ELF-1 (cell line): Measurements from ENCODE around the gene CD19.
"Not testable (repeated sequence)": the region's sequence is repeated elsewhere in the genome, so short reads cannot be mapped to it uniquely, and the experiment has no call there.

Experiments
- DNase-seq: peaks from one replicate; pipeline ENCODE4 v3.0.0-alpha.2; 2016; ENCODE audit warnings: low read depth, low spot score

Gene CD19

DNA sequence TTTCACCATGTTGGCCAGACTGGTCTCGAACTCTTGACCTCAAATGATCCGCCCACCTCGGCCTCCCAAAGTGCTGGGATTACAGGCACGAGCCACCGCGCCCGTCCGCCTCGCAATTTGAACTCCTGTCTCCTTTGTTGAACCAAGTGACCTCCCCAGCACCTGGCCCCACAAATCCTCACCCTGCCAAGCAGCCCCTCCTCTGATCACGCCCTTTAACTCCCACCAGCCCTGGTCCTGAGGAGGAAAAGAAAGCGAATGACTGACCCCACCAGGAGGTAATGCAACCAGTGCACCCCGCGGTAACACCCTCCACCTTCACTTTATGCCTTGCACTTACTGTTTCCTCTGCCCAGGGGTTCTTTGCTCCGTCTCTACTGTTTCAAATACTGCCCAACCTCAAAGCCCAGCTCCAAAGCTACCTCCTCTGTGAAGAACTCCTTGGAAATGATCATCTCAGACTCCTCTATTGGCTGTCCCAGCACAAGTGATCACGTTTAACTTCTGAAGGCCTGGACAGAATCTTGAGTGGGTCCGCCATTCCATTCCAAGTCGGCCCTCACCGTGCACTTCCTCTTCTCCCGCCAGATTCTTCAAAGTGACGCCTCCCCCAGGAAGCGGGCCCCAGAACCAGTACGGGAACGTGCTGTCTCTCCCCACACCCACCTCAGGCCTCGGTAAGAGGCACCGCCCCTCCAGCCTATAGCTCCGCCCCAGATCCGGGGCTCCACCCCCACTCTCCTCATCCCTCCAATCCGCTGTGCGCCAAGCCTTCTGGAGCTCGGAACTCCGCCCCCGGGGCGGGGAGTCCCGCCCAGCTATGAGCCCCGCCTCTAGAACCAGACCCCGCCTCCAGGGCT lies 4.4 kb downstream of the CD19 start:
- peak; percentile 98 for DNase-seq

DNA sequence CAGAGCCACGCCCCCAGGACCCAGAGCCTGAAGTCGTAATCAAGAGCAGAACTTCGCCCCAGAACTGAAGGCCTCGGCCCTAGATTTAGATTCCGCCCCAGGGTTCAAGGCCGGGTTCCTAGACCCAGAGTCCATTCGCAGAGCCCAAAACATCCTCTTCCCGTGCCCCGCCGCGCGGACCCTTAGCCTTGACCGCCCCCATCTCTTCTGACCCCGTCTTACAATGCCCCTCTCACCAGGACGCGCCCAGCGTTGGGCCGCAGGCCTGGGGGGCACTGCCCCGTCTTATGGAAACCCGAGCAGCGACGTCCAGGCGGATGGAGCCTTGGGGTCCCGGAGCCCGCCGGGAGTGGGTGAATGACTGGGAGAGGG lies 5.0 kb downstream of the CD19 start:
- no peak for DNase-seq

DNA sequence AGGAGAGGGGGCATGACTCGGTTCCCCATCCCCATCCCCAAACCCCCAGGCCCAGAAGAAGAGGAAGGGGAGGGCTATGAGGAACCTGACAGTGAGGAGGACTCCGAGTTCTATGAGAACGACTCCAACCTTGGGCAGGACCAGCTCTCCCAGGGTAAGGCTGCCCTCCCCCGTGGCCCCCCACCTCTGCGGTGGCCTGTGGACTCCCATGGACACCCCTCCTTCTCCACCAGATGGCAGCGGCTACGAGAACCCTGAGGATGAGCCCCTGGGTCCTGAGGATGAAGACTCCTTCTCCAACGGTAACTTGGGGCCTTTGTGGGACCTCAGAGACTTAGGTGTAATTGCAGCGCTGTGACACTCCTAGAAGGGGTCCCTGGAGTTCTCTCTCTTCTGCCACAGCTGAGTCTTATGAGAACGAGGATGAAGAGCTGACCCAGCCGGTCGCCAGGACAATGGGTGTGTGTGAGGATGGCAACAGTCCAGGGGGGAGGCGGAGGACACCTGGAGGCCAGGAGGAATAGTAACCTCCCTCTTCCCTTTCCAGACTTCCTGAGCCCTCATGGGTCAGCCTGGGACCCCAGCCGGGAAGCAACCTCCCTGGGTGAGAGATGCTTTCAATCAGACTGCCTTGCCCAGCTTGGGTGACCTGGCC lies 5.6 kb downstream of the CD19 start:
- DNase-seq = no peak

DNA sequence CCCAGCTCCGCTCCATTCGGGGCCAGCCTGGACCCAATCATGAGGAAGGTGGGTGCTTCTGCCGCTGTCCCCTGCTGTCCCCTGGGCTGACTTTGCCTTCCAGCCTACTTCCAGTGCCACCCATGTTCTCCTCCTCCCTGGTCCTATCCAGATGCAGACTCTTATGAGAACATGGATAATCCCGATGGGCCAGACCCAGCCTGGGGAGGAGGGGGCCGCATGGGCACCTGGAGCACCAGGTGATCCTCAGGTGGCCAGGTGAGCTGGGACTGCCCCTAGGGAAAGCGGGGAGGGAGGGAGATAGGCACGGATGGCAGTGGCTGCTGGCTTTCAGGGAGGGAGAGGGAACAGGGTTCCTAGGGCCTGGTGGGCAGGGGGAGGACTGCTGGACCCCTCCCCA lies 7.0 kb downstream of the CD19 start:
- no peak for DNase-seq

DNA sequence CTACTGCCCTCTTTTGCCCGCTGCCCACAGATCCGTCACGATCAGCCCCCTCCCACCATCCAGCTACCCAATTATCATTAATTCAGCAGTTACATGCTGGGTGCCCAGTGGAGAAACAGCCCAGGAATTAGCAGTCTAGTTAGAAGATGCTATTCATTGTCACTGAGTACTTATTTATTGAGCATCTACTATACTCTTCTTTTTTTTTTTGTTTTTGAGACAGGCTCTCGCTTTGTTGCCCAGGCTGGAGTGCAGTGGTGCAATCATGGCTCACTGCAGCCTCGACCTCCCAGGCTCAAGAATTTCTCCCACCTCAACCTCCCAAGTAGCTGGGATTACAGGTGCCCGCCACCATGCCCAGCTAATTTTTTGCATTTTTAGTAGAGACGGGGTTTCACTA lies 8.1 kb downstream of the CD19 start:
- DNase-seq = not testable (repeated sequence)

DNA sequence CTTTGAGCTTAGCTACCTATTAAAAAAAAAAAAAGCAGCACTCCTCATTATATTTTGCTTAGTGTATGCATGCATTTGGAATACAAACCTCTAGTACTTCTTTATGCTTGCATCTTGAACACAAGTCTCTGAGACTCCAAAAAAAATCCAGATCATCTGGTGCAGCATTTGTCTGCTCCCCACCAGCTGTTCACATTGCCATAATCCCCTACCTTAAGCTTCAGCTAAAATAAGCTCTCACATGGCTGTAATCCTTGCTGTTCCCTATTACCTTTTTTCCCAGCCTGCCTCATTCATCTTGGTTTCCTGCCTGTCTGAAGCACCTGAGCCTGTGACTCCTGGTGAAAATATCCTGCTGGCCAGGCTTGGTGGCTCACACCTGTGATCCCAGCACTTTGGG lies 11.5 kb downstream of the CD19 start:
- DNase-seq = no peak

- no peak for DNase-seq
These were observed 14.9 kb downstream of the CD19 start for GRCh38 chr16:28946681-28947080.

GRCh38 chr16:28950648-28951409 lies 19.1 kb downstream of the CD19 start, which contains the start of gene NFATC2IP:
Gene NFATC2IP, plus strand, starts transcription at chr16:28950937. Its CDS starts 75 bp downstream, at chr16:28951012.
- DNase-seq = peak; percentile 100

- no peak for DNase-seq
These were observed 19.7 kb downstream of the CD19 start for GRCh38 chr16:28951410-28951943.

DNA sequence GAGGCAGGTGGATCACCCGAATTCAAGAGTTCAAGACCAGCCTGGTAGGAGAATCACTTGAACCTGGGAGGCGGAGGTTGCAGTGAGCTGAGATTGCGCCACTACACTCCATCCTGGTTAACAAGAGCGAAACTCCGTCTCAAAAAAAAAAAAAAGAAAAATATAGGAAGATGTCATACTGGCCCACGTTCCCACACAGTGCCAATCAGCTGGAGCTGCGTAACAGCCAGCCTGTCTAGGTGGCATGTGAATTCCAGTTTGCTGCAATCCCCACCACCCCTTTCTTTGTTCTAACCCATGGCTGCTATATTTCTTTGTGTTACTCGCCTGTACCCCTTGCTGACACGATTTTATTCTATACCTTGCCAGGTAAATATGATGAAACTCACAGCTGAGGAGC lies 26.4 kb downstream of the CD19 start:
- DNase-seq = no peak

GRCh38 chr16:28958836-28959235 lies 27.1 kb downstream of the CD19 start:
- DNase-seq = no peak

- no peak for DNase-seq
These were observed 32.3 kb downstream of the CD19 start for GRCh38 chr16:28964072-28964471.

- DNase-seq = no peak
These were observed 32.7 kb downstream of the CD19 start for GRCh38 chr16:28964496-28964895.

GRCh38 chr16:28967156-28967555 lies 35.4 kb downstream of the CD19 start:
- DNase-seq = no peak

- not testable (repeated sequence) for DNase-seq
These were observed 37.9 kb downstream of the CD19 start for GRCh38 chr16:28969696-28970095.

DNA sequence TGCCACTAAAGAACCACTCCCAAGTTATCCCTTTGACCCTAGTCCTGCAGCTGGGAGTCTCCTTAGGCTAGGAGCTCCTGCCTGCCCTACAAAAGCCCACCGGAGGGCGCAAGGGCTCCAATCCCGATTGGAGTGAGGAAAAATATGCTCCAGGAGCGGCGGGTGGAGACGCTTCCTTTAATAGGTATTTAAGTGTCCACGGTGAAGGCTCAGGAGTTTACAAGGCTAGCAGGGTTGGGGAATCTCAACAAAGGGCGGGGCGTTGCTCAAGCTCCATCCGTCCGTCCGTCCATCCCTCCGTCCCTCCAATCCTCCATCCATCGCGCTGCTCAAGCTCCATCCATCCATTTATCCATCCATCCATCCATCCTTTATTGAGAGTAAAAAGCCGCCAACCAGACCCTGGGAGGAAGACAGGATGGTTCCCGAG lies 42.3 kb downstream of the CD19 start:
- peak; percentile 82 for DNase-seq

DNA sequence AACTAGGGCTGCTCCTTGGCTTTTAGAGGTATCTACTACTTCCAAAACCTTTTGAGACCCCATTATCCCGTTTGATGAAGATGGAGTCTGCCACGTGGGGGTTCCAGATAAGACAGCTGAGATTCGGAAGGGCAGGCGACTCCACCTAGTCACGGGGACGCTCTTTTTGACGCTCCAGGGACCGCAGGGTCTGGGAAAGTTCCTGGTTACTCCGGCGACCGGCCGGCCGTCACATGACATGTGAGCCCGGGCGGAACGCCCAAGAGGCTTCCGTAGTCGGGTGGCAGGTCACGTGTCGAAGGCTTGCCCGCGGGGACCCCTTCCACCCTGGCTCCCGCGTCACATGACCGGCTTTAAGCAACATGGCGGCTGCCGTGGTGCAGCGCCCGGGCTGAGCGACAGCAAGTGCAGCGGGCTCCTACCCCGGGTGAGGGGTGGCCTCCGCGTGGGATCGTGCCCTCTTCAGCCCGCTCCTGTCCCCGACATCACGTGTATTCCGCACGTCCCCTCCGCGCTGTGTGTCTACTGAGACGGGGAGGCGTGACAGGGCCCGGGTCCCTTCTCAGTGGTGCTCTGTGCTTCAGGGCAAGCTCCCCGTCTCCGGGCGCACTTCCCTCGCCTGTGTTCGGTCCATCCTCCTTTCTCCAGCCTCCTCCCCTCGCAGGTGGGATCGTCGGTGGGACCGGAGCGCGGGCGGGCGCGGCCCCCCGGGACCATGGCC lies 42.8 kb downstream of the CD19 start, which contains the start of gene SPNS1:
Gene SPNS1 (plus strand): TSS at position 342 of the 721 bp plus-strand sequence. CDS start 374 bp downstream, at position 716.
- peak; percentile 98 for DNase-seq

GRCh38 chr16:28975158-28975599 lies 43.4 kb downstream of the CD19 start:
- DNase-seq = no peak

GRCh38 chr16:28977703-28978662 lies 46.2 kb downstream of the CD19 start:
- peak; percentile 39 for DNase-seq

DNA sequence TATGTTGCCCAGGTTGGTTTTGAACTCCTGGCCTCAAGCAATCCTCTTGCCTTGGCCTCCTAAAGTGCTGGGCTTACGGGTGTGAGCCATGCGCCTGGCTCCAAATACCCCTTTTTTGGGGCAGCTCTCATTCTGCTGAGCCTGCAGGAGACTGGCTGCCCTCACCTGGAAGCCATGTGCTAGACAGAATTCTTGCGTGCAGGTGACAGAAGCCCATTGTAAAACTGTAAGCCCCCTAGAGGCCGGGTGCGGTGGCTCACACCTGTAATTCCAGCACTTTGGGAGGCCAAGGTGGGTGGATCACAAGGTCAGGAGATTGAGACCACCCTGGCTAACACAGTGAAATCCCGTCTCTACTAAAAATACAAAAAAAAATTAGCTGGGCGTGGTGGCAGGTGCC lies 48.6 kb downstream of the CD19 start:
- DNase-seq = peak; percentile 37
